GM23248 (cell line): ENCODE data around the gene SLC35F3.

ENCODE experiments used
- EZH2 ChIP-seq: fragments of 200-600 bp; sonication (generic); IDR thresholded peaks from 2 replicates; pipeline ENCODE4 v1.6.1; 2018; ENCODE audit warnings: antibody characterized with exemption, mild to moderate bottlenecking; ENCODE audit not compliant: insufficient read depth, poor library complexity, severe bottlenecking
- EZH2phosphoT487 ChIP-seq: fragments of 200-600 bp; sonication (generic); IDR thresholded peaks from 2 replicates; pipeline ENCODE4 v1.6.1; 2018; ENCODE audit warnings: antibody characterized with exemption, moderate library complexity, mild to moderate bottlenecking, low read depth; ENCODE audit not compliant: insufficient read depth

DNA sequence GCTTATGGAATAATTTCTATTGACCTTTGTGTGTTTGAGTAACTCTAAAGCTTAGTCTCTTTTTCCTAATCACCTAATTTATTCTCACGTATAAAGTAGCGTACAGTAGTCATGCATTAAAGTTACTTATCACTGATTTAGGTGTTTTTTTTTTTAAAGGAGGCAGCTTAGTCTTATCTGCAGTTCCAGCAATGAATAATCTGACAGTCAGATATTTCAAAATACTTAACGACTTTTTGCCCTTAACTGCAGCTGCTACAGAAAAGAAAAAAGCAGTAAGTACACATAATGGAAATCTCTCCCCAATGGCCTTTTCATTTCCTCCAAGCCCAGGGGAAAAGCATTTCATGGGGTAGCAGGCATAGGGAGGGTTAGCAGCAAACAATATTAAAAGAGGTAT is 54.6 kb downstream of the SLC35F3 start:
- TF ChIP-seq EZH2, result no peak
- TF ChIP-seq EZH2phosphoT487, result no peak
